Measurements from ENCODE around the gene NT5C3A.
A peak's percentile ranks its signal among the peaks of the same experiment; 100 is the strongest.

The NT5C3A gene

DNA sequence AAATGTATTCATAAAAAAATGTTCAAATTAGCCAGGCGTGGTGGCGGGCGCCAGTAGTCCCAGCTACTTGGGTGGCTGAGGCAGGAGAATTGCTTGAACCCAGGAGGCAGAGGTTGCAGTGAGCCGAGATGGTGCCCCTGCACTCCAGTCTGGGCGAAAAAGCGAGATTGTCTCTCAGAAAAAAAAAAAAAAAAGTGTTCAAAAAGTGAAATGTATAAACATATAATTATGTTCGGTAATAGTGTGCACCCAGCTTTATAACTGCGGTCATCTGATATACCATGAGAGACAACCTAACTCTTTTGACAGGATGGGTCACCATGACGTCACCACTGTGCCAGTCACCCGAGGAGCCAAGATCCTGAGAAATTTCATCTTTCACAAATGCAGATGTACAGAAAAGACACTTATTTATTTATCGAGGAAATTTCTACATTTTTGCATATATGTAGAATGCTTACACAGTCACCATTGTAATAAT is 47.2 kb upstream of the NT5C3A start (continued):
- TF ChIP-seq, protein P1, sequence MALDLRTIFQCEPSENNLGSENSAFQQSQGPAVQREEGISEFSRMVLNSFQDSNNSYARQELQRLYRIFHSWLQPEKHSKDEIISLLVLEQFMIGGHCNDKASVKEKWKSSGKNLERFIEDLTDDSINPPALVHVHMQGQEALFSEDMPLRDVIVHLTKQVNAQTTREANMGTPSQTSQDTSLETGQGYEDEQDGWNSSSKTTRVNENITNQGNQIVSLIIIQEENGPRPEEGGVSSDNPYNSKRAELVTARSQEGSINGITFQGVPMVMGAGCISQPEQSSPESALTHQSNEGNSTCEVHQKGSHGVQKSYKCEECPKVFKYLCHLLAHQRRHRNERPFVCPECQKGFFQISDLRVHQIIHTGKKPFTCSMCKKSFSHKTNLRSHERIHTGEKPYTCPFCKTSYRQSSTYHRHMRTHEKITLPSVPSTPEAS (tag by site-specific recombination; IDR thresholded peaks at IDR 0.05) = 0 out of 2 replicates have a peak, but pooled peaks have one; percentile 21
- TF ChIP-seq ZNF354C (tag by site-specific recombination; IDR thresholded peaks at IDR 0.05; ENCODE audit: borderline replicate concordance, low read depth) = no peak
- no peak for TF ChIP-seq ELK4 (IDR thresholded peaks at IDR 0.05; ENCODE audit: borderline replicate concordance, low read depth, low read length)
- no peak for TF ChIP-seq ZNF114 (tag by site-specific recombination; IDR thresholded peaks at IDR 0.05)
- no peak for TF ChIP-seq ZNF549 (tag by site-specific recombination; IDR thresholded peaks at IDR 0.05)
- TF ChIP-seq ZNF23 (tag by site-specific recombination; IDR thresholded peaks at IDR 0.05; ENCODE audit: borderline replicate concordance) = no peak
- peak; percentile 2 for TF ChIP-seq ZBTB20 (tag by site-specific recombination; IDR thresholded peaks at IDR 0.05)
- TF ChIP-seq ZNF140 (tag by site-specific recombination; IDR thresholded peaks at IDR 0.05) = no peak
- TF ChIP-seq MEIS1 (CRISPR knock-in tag; IDR thresholded peaks at IDR 0.05; ENCODE audit: borderline replicate concordance) = no peak
- peak; percentile 38 for TF ChIP-seq OSR2 (tag by site-specific recombination; IDR thresholded peaks at IDR 0.05)
- TF ChIP-seq ZNF350 (tag by site-specific recombination; IDR thresholded peaks at IDR 0.05) = no peak
- TF ChIP-seq KLF8 (tag by site-specific recombination; IDR thresholded peaks at IDR 0.05) = 0 out of 2 replicates have a peak, but pooled peaks have one; percentile 42
- no peak for TF ChIP-seq ZNF280D (tag by site-specific recombination; IDR thresholded peaks at IDR 0.05)
- 0 out of 2 replicates have a peak, but pooled peaks have one; percentile 33 for TF ChIP-seq ZNF792 (tag by site-specific recombination; IDR thresholded peaks at IDR 0.05)
- peak; percentile 45; the same call in 1 of the 2 replicates for TF ChIP-seq ZBTB8A (tag by site-specific recombination; IDR thresholded peaks at IDR 0.05)
- no peak for TF ChIP-seq WT1 (tag by site-specific recombination; IDR thresholded peaks at IDR 0.05)
- TF ChIP-seq, protein P2, sequence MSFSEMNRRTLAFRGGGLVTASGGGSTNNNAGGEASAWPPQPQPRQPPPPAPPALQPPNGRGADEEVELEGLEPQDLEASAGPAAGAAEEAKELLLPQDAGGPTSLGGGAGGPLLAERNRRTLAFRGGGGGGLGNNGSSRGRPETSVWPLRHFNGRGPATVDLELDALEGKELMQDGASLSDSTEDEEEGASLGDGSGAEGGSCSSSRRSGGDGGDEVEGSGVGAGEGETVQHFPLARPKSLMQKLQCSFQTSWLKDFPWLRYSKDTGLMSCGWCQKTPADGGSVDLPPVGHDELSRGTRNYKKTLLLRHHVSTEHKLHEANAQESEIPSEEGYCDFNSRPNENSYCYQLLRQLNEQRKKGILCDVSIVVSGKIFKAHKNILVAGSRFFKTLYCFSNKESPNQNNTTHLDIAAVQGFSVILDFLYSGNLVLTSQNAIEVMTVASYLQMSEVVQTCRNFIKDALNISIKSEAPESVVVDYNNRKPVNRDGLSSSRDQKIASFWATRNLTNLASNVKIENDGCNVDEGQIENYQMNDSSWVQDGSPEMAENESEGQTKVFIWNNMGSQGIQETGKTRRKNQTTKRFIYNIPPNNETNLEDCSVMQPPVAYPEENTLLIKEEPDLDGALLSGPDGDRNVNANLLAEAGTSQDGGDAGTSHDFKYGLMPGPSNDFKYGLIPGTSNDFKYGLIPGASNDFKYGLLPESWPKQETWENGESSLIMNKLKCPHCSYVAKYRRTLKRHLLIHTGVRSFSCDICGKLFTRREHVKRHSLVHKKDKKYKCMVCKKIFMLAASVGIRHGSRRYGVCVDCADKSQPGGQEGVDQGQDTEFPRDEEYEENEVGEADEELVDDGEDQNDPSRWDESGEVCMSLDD (tag by site-specific recombination; IDR thresholded peaks at IDR 0.05) = 0 out of 2 replicates have a peak, but pooled peaks have one; percentile 24
- no peak for TF ChIP-seq ZBTB1 (tag by site-specific recombination; IDR thresholded peaks at IDR 0.05)
- TF ChIP-seq PRDM1 (tag by site-specific recombination; IDR thresholded peaks at IDR 0.05) = no peak
- no peak for TF ChIP-seq ZNF660 (tag by site-specific recombination; IDR thresholded peaks at IDR 0.05)
- no peak for TF ChIP-seq SALL2 (tag by site-specific recombination; IDR thresholded peaks at IDR 0.05; ENCODE audit: borderline replicate concordance)
- no peak for TF ChIP-seq ZNF600 (tag by site-specific recombination; IDR thresholded peaks at IDR 0.05)
- no peak for TF ChIP-seq ZFHX2 (tag by site-specific recombination; conservative IDR thresholded peaks at IDR 0.05)
- no peak for TF ChIP-seq ZNF777 (tag by site-specific recombination; IDR thresholded peaks at IDR 0.05; ENCODE audit: borderline replicate concordance)
- no peak for TF ChIP-seq YY1 (tag by site-specific recombination; IDR thresholded peaks at IDR 0.05)
- TF ChIP-seq ZIC2 (tag by site-specific recombination; IDR thresholded peaks at IDR 0.05) = no peak
- no peak for TF ChIP-seq ZNF473 (tag by site-specific recombination; IDR thresholded peaks at IDR 0.05)
- TF ChIP-seq, protein P3, sequence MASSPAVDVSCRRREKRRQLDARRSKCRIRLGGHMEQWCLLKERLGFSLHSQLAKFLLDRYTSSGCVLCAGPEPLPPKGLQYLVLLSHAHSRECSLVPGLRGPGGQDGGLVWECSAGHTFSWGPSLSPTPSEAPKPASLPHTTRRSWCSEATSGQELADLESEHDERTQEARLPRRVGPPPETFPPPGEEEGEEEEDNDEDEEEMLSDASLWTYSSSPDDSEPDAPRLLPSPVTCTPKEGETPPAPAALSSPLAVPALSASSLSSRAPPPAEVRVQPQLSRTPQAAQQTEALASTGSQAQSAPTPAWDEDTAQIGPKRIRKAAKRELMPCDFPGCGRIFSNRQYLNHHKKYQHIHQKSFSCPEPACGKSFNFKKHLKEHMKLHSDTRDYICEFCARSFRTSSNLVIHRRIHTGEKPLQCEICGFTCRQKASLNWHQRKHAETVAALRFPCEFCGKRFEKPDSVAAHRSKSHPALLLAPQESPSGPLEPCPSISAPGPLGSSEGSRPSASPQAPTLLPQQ (tag by site-specific recombination; IDR thresholded peaks at IDR 0.05) = no peak
- TF ChIP-seq GLI4 (tag by site-specific recombination; IDR thresholded peaks at IDR 0.05) = no peak
- no peak for TF ChIP-seq GLIS1 (tag by site-specific recombination; IDR thresholded peaks at IDR 0.05)
- no peak; the same call in 1 of the 2 replicates for TF ChIP-seq KLF9 (tag by site-specific recombination; IDR thresholded peaks at IDR 0.05; ENCODE audit: low read depth)
- peak; percentile 61 for TF ChIP-seq ZBTB21 (tag by site-specific recombination; IDR thresholded peaks at IDR 0.05)
- no peak for TF ChIP-seq ZNF548 (tag by site-specific recombination; IDR thresholded peaks at IDR 0.05)

Data from HEK293 (cell line).